Activated CD4-positive, alpha-beta memory T cell treated with anti-CD3 and anti-CD28 coated beads, Interleukin-2, amount 10 ng/mL, durations not matched to agents 7 days and 5 days (primary cell): ENCODE measurements around the gene RHCE. TPM values are rescaled to one million over a fixed set of nuclear protein-coding genes. Genes with fewer than 3 reads are reported as not detected.
"Not testable (repeated sequence)": the region's sequence is repeated elsewhere in the genome, so short reads cannot be mapped to it uniquely, and the experiment has no call there.

Source experiments
- CTCF ChIA-PET: fragments of 350-600 bp; sonication (Branson Sonifier 250); formaldehyde crosslinking; loops from one replicate; lab custom pipeline; 2021; ENCODE audit warnings: antibody characterized with exemption, inconsistent platforms; lab: Charles Lee
- POLR2A ChIA-PET: fragments of 350-600 bp; sonication (Branson Sonifier 250); formaldehyde crosslinking; loops from one replicate; lab custom pipeline; 2021; ENCODE audit warnings: antibody characterized with exemption; lab: Charles Lee
- DNase-seq: peaks from one replicate; pipeline ENCODE4 v3.0.0-alpha.2; 2020
- H3K27ac Mint-ChIP-seq: one replicate; pipeline ENCODE4 v1.8.0; 2021; ENCODE audit warnings: mild to moderate bottlenecking, mixed read lengths
- H3K27me3 Mint-ChIP-seq: one replicate; pipeline ENCODE4 v1.8.0; 2021; ENCODE audit warnings: mixed read lengths
- H3K36me3 Mint-ChIP-seq: one replicate; pipeline ENCODE4 v1.8.0; 2021; ENCODE audit warnings: low read depth, mixed read lengths
- H3K4me1 Mint-ChIP-seq: one replicate; pipeline ENCODE4 v1.8.0; 2021; ENCODE audit warnings: mixed read lengths
- H3K4me3 Mint-ChIP-seq: one replicate; pipeline ENCODE4 v1.8.0; 2021; ENCODE audit warnings: mild to moderate bottlenecking, mixed read lengths
- H3K9me3 Mint-ChIP-seq: one replicate; pipeline ENCODE4 v1.8.0; 2021; ENCODE audit warnings: mixed read lengths
- total RNA-seq, 2 experiments: library from RNA; stranded (reverse); gene quantifications; one replicate each; pipeline ENCODE4 v1.2.3, GENCODE V29; 2021

The RHCE gene
- total RNA-seq, 2 experiments from 2014 or later, result 0.50 TPM; not detected in 1

GRCh38 chr1:25342846-25343245 lies 77.8 kb downstream of the RHCE start:
- Mint-ChIP-seq H3K4me3 (no peak overlapping the region), H3K27ac (no peak overlapping the region), H3K9me3 (no peaks in the 10 kb centered on the region), H3K27me3 (no peaks in the 10 kb centered on the region), H3K4me1 (peaks cover 38% of the 10 kb centered on the region), H3K36me3 (peaks cover 51% of the 10 kb centered on the region)
- DNase-seq, result no peak
- CTCF ChIA-PET, result interaction anchor here (1.0 to 1.2 kb wide), 2 partner anchors 13 to 103 kb away, joined by 3 to 4 read pairs; no protein-coding TSS in a partner anchor
- POLR2A ChIA-PET, result interaction anchor here (1.0 to 3.8 kb wide), 4 partner anchors 9 to 103 kb away, joined by 3 to 11 read pairs (median 4); no protein-coding TSS in a partner anchor

DNA sequence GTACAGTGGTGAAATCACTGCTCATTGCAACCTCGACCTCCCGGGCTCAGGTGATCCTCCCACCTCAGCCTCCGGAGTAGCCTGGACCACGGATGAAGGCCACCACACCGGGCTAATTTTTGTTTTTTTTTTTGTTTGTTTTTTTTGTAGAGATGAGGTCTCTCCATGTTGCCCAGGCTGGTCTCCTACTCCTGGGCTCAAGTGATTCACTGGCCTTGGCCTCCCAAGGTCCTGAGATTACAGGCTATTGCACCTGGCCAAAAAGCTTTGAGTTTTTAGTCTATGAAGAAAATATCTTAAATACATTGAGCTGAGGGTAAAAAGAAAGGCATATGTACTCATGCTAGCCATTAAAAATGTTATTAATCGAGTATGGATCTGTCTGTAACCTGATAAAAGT lies 78.9 kb downstream of the RHCE start:
- peaks cover 35% of the 10 kb centered on the region for H3K4me1 Mint-ChIP-seq
- H3K9me3 Mint-ChIP-seq, result no peaks in the 10 kb centered on the region
- H3K4me3 Mint-ChIP-seq, result no peak overlapping the region
- ChIA-PET POLR2A (interaction anchor here (1.5 to 3.8 kb wide), 2 partner anchors 12 to 94 kb away, joined by 4 to 11 read pairs; partner anchors contain the start of gene RSRP1), CTCF (no interaction called here)
- H3K27me3 Mint-ChIP-seq, result no peaks in the 10 kb centered on the region
- H3K27ac Mint-ChIP-seq, result no peak overlapping the region
- peaks cover 46% of the 10 kb centered on the region for H3K36me3 Mint-ChIP-seq
- DNase-seq, result no peak

GRCh38 chr1:25338986-25339385 lies 81.6 kb downstream of the RHCE start:
- Mint-ChIP-seq H3K9me3 (no peaks in the 10 kb centered on the region), H3K36me3 (peaks cover 42% of the 10 kb centered on the region), H3K27ac (peak overlapping the region; percentile 90), H3K27me3 (no peaks in the 10 kb centered on the region), H3K4me3 (peak overlapping the region; percentile 84), H3K4me1 (peaks cover 37% of the 10 kb centered on the region)
- ChIA-PET CTCF (interaction anchor here (1.0 kb wide), 1 partner anchor 90 kb away, joined by 4 read pairs; no protein-coding TSS in a partner anchor), POLR2A (interaction anchor here (1.0 to 3.2 kb wide), 9 partner anchors 10 to 372 kb away, joined by 3 to 15 read pairs (median 5); partner anchors contain the start of genes RSRP1 and SYF2)
- DNase-seq, result no peak

- Mint-ChIP-seq H3K27me3 (no peaks in the 10 kb centered on the region), H3K4me1 (peaks cover 34% of the 10 kb centered on the region), H3K4me3 (peak within 1 kb of the TSS; percentile 90), H3K27ac (peak within 1 kb of the TSS; percentile 90), H3K9me3 (no peaks in the 10 kb centered on the region), H3K36me3 (peaks cover 42% of the 10 kb centered on the region)
- ChIA-PET POLR2A (interaction anchor here (1.0 to 3.2 kb wide), 7 partner anchors 11 to 106 kb away, joined by 4 to 15 read pairs (median 7); partner anchors contain the start of genes RSRP1 and SYF2), CTCF (interaction anchor here (1.0 kb wide), 1 partner anchor 91 kb away, joined by 4 read pairs; no protein-coding TSS in a partner anchor)
- peak; percentile 92 for DNase-seq
These were observed 82.2 kb downstream of the RHCE start, which contains the start of gene TMEM50A for GRCh38 chr1:25338188-25338981. TMEM50A (plus strand) TSS chr1:25338334; CDS start chr1:25340487, 2,153 bp downstream.

- POLR2A ChIA-PET, result interaction anchor here (2.2 to 3.2 kb wide), 2 partner anchors 90 to 105 kb away, joined by 14 to 15 read pairs; partner anchors contain the start of genes RSRP1 and SYF2
- Mint-ChIP-seq H3K4me3 (peak overlapping the region; percentile 84), H3K4me1 (peaks cover 32% of the 10 kb centered on the region), H3K36me3 (peaks cover 42% of the 10 kb centered on the region), H3K27ac (peak overlapping the region; percentile 90)
- H3K27me3 Mint-ChIP-seq, H3K9me3 Mint-ChIP-seq, CTCF ChIA-PET: not testable (repeated sequence)
- DNase-seq, result peak; percentile 35
These were observed 83.0 kb downstream of the RHCE start for GRCh38 chr1:25337483-25338187.

DNA sequence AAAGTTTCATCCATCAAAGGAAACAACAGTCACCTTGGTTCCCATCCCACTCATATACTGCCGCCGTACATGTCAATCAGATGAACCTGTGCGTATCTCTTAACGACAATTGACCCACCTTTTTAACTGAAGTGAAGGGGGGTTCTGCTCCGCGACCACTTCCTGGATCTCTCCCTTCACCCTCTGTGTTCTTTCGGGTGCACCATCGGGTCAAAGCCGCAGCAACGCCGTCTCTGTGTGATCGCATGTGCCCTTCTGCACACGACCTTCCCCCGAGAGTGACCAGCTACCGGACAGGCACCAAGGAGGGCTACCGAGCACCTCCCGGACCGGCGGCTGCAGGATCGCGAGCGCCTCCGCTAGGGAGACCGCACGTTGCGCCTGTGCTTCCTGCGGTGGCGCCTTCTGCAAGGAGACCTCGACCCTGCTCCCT lies 83.7 kb downstream of the RHCE start:
- H3K27me3 Mint-ChIP-seq, CTCF ChIA-PET, POLR2A ChIA-PET, H3K9me3 Mint-ChIP-seq: not testable (repeated sequence)
- Mint-ChIP-seq H3K4me1 (peaks cover 31% of the 10 kb centered on the region), H3K36me3 (peaks cover 44% of the 10 kb centered on the region), H3K4me3 (peak overlapping the region; percentile 90), H3K27ac (peak overlapping the region; percentile 71)
- DNase-seq, result peak; percentile 39

DNA sequence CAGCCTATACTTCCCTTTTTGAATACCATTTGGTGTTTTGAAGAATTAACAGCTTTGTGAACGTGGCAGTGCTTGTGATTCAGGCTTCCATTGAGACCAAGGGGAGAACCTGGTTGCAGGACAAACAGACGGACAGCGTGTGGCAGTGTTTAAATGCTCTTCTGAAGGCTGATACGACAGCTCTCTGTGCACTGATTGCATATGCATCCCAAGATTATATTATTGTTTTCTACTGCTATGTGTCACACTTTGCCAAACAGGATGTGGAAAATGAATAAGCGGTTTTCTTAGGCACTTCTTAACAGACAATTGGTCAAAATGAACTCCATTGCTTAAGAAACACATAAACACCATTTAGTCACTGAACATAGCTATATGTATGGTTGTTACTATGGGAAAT lies 90.7 kb downstream of the RHCE start:
- H3K4me3 Mint-ChIP-seq, DNase-seq, H3K9me3 Mint-ChIP-seq, H3K27me3 Mint-ChIP-seq: not testable (repeated sequence)
- ChIA-PET CTCF (interaction anchor here (1.1 kb wide), 1 partner anchor 13 kb away, joined by 3 read pairs; no protein-coding TSS in a partner anchor), POLR2A (interaction anchor here (0.6 kb wide), 1 partner anchor 82 kb away, joined by 5 read pairs; the partner anchor contains the start of gene RSRP1)
- peaks cover 20% of the 10 kb centered on the region for H3K4me1 Mint-ChIP-seq
- H3K27ac Mint-ChIP-seq, result peak overlapping the region; percentile 68
- peaks cover 23% of the 10 kb centered on the region for H3K36me3 Mint-ChIP-seq

GRCh38 chr1:25329336-25329735 lies 91.3 kb downstream of the RHCE start:
- CTCF ChIA-PET, result interaction anchor here (1.1 kb wide), 1 partner anchor 13 kb away, joined by 3 read pairs; no protein-coding TSS in a partner anchor
- peaks cover 21% of the 10 kb centered on the region for H3K36me3 Mint-ChIP-seq
- not testable (repeated sequence) for H3K4me3 Mint-ChIP-seq

DNA sequence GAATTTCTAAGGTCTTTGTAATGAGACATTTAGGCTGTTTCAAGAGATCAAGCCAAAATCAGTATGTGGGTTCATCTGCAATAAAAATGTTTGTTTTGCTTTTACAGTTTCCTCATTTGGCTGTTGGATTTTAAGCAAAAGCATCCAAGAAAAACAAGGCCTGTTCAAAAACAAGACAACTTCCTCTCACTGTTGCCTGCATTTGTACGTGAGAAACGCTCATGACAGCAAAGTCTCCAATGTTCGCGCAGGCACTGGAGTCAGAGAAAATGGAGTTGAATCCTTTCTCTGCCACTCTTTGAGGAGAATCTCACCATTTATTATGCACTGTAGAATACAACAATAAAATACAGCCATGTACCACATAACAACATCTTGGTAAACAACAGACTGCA lies 91.8 kb downstream of the RHCE start:
- H3K4me3 Mint-ChIP-seq, H3K27me3 Mint-ChIP-seq, POLR2A ChIA-PET, CTCF ChIA-PET, H3K9me3 Mint-ChIP-seq, H3K27ac Mint-ChIP-seq, DNase-seq: not testable (repeated sequence)
- H3K36me3 Mint-ChIP-seq, result peaks cover 16% of the 10 kb centered on the region
- H3K4me1 Mint-ChIP-seq, result peaks cover 18% of the 10 kb centered on the region

More at GRCh38 chr1:25329336-25329735, 91.3 kb downstream of the RHCE start:
- peaks cover 18% of the 10 kb centered on the region for H3K4me1 Mint-ChIP-seq
- POLR2A ChIA-PET, result interaction anchor here (0.6 kb wide), 1 partner anchor 81 kb away, joined by 5 read pairs; the partner anchor contains the start of gene RSRP1
- not testable (repeated sequence) for DNase-seq, H3K27me3 Mint-ChIP-seq, H3K27ac Mint-ChIP-seq, H3K9me3 Mint-ChIP-seq

- H3K4me1 Mint-ChIP-seq, result peaks cover 18% of the 10 kb centered on the region
- H3K27me3 Mint-ChIP-seq, H3K36me3 Mint-ChIP-seq, H3K27ac Mint-ChIP-seq, POLR2A ChIA-PET, H3K4me3 Mint-ChIP-seq, DNase-seq, CTCF ChIA-PET, H3K9me3 Mint-ChIP-seq: not testable (repeated sequence)
These were observed 92.5 kb downstream of the RHCE start for GRCh38 chr1:25327864-25328790.

GRCh38 chr1:25324407-25324806 lies 96.2 kb downstream of the RHCE start:
- POLR2A ChIA-PET, H3K4me1 Mint-ChIP-seq, H3K9me3 Mint-ChIP-seq, H3K27ac Mint-ChIP-seq, H3K27me3 Mint-ChIP-seq, CTCF ChIA-PET, H3K36me3 Mint-ChIP-seq, H3K4me3 Mint-ChIP-seq, DNase-seq: not testable (repeated sequence)

DNA sequence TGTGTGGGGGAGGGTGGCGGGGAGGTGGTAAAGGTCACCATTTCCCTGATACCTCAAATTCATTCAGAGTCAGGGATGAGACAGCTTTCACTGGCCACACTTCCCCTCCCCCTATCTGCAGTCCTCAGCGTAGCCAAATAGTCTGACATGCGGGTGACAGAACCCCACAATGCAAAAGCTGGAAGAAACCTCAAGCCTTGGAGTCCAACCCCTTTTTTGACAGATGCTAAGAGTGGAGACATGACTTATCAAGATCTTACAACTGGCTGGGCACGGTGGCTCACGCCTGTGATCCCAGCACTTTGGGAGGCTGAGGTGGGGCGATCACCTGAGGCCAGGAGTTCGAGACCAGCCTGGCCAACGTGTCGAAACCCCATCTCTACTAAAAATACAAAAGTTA lies 98.5 kb downstream of the RHCE start:
- H3K4me1 Mint-ChIP-seq, DNase-seq, H3K9me3 Mint-ChIP-seq, H3K4me3 Mint-ChIP-seq, POLR2A ChIA-PET, H3K27me3 Mint-ChIP-seq, CTCF ChIA-PET, H3K36me3 Mint-ChIP-seq, H3K27ac Mint-ChIP-seq: not testable (repeated sequence)
